ENCODE data around the gene ADO. TPM values are rescaled to one million over a fixed set of nuclear protein-coding genes. Genes with fewer than 3 reads are reported as not detected.

The ADO gene
- total and polyA plus RNA-seq, 2 donors (not counting 1 experiment from before 2014, with no cell fraction given): 13.2 to 20.6 TPM

DNA sequence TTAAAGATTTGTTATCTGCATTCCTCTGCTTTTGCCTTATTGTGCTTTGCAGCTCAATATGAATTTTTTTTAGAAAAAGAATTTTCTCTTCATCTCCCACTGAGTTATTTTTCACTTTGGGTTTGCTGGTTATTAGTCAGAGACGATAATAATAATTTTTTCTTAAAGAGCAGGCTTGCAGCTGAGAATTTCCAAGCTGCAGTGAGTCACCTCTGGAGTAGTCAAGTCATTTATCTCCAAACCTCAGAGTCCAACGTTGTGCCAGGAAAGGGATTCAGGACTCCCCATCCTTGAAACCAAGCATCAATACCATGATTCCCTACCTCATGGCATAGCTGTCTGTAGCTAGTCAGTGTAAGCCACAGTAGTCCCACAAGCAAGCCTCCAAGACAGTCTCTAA, 26.8 kb downstream of the ADO start:
- H3K9me3 ChIP-seq (ENCODE audit: control insufficient read depth, insufficient read depth, low read depth, low read length): no peaks in the 10 kb centered on the region
- no peaks in the 10 kb centered on the region for H3K27me3 ChIP-seq (ENCODE audit: control insufficient read depth, insufficient read depth, low read length)
- no peak overlapping the region for H3K4me2 ChIP-seq (ENCODE audit: extremely low read depth, insufficient read depth, low read length)
- peaks cover 5% of the 10 kb centered on the region for H3K4me1 ChIP-seq (ENCODE audit: control insufficient read depth, extremely low read depth, insufficient read depth, low read length)
- H3K4me3 ChIP-seq (replicated peaks in 1 of 4; ENCODE audit: control extremely low read depth in 1 of 4, insufficient read depth in 1 of 4, low read depth in 3 of 4, low read length in 4 of 4): no peak overlapping the region
- H4K20me1 ChIP-seq (ENCODE audit: control insufficient read depth, extremely low read depth, insufficient read depth, low read length): no peaks in the 10 kb centered on the region
- H3K9ac ChIP-seq (ENCODE audit: insufficient read depth, low read length): no peak overlapping the region
- H3K36me3 ChIP-seq (ENCODE audit: control insufficient read depth, insufficient read depth, low read length): no peaks in the 10 kb centered on the region
- H2AFZ ChIP-seq (ENCODE audit: low read length): no peak overlapping the region
- no peaks in the 10 kb centered on the region for H3K79me2 ChIP-seq (ENCODE audit: control insufficient read depth, insufficient read depth, low read length)
- no peak overlapping the region for H3K27ac ChIP-seq (ENCODE audit: insufficient read depth, low read length)
- TF ChIP-seq EZH2 (IDR thresholded peaks at IDR 0.05; ENCODE audit: low read length, missing control alignments): no peak
- TF ChIP-seq, protein P1, sequence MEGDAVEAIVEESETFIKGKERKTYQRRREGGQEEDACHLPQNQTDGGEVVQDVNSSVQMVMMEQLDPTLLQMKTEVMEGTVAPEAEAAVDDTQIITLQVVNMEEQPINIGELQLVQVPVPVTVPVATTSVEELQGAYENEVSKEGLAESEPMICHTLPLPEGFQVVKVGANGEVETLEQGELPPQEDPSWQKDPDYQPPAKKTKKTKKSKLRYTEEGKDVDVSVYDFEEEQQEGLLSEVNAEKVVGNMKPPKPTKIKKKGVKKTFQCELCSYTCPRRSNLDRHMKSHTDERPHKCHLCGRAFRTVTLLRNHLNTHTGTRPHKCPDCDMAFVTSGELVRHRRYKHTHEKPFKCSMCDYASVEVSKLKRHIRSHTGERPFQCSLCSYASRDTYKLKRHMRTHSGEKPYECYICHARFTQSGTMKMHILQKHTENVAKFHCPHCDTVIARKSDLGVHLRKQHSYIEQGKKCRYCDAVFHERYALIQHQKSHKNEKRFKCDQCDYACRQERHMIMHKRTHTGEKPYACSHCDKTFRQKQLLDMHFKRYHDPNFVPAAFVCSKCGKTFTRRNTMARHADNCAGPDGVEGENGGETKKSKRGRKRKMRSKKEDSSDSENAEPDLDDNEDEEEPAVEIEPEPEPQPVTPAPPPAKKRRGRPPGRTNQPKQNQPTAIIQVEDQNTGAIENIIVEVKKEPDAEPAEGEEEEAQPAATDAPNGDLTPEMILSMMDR (conservative IDR thresholded peaks at IDR 0.05 in 1 of 2, IDR thresholded peaks at IDR 0.05 in 1 of 2; ENCODE audit: low read depth in 1 of 2, low read length in 2 of 2): no peak
- peak; percentile 67 to 99 for DNase-seq (ENCODE audit: low read depth in 2 of 2)

- no peak overlapping the region for H3K9ac ChIP-seq (ENCODE audit: insufficient read depth, low read length)
- TF ChIP-seq EZH2 (IDR thresholded peaks at IDR 0.05; ENCODE audit: low read length, missing control alignments): no peak
- TF ChIP-seq, protein P1 (conservative IDR thresholded peaks at IDR 0.05 in 1 of 2, IDR thresholded peaks at IDR 0.05 in 1 of 2; ENCODE audit: low read depth in 1 of 2, low read length in 2 of 2): no peak
- H3K4me3 ChIP-seq (replicated peaks in 1 of 4; ENCODE audit: control extremely low read depth in 1 of 4, insufficient read depth in 1 of 4, low read depth in 3 of 4, low read length in 4 of 4): no peak overlapping the region
- no peaks in the 10 kb centered on the region for H3K4me1 ChIP-seq (ENCODE audit: control insufficient read depth, extremely low read depth, insufficient read depth, low read length)
- DNase-seq (ENCODE audit: low read depth in 2 of 2): no peak
- no peaks in the 10 kb centered on the region for H3K36me3 ChIP-seq (ENCODE audit: control insufficient read depth, insufficient read depth, low read length)
- H3K27me3 ChIP-seq (ENCODE audit: control insufficient read depth, insufficient read depth, low read length): peaks cover 2% of the 10 kb centered on the region
- no peaks in the 10 kb centered on the region for H3K79me2 ChIP-seq (ENCODE audit: control insufficient read depth, insufficient read depth, low read length)
- H2AFZ ChIP-seq (ENCODE audit: low read length): no peak overlapping the region
- H3K4me2 ChIP-seq (ENCODE audit: extremely low read depth, insufficient read depth, low read length): no peak overlapping the region
- H3K27ac ChIP-seq (ENCODE audit: insufficient read depth, low read length): no peak overlapping the region
- H4K20me1 ChIP-seq (ENCODE audit: control insufficient read depth, extremely low read depth, insufficient read depth, low read length): no peaks in the 10 kb centered on the region
- H3K9me3 ChIP-seq (ENCODE audit: control insufficient read depth, insufficient read depth, low read depth, low read length): no peaks in the 10 kb centered on the region
Measured at GRCh38 chr10:62839590-62839989, 35.1 kb downstream of the ADO start.

GRCh38 chr10:62842983-62843382, 38.5 kb downstream of the ADO start:
- no peak for TF ChIP-seq EZH2 (IDR thresholded peaks at IDR 0.05; ENCODE audit: low read length, missing control alignments)
- TF ChIP-seq, protein P1 (conservative IDR thresholded peaks at IDR 0.05 in 1 of 2, IDR thresholded peaks at IDR 0.05 in 1 of 2; ENCODE audit: low read depth in 1 of 2, low read length in 2 of 2): no peak
- no peaks in the 10 kb centered on the region for H3K9me3 ChIP-seq (ENCODE audit: control insufficient read depth, insufficient read depth, low read depth, low read length)
- no peaks in the 10 kb centered on the region for H3K79me2 ChIP-seq (ENCODE audit: control insufficient read depth, insufficient read depth, low read length)
- no peak overlapping the region for H3K4me2 ChIP-seq (ENCODE audit: extremely low read depth, insufficient read depth, low read length)
- H2AFZ ChIP-seq (ENCODE audit: low read length): no peak overlapping the region
- no peak overlapping the region for H3K9ac ChIP-seq (ENCODE audit: insufficient read depth, low read length)
- no peaks in the 10 kb centered on the region for H3K36me3 ChIP-seq (ENCODE audit: control insufficient read depth, insufficient read depth, low read length)
- no peak for DNase-seq (ENCODE audit: low read depth in 2 of 2)
- no peaks in the 10 kb centered on the region for H4K20me1 ChIP-seq (ENCODE audit: control insufficient read depth, extremely low read depth, insufficient read depth, low read length)
- peaks cover 2% of the 10 kb centered on the region for H3K27me3 ChIP-seq (ENCODE audit: control insufficient read depth, insufficient read depth, low read length)
- no peak overlapping the region for H3K4me3 ChIP-seq (replicated peaks in 1 of 4; ENCODE audit: control extremely low read depth in 1 of 4, insufficient read depth in 1 of 4, low read depth in 3 of 4, low read length in 4 of 4)
- no peak overlapping the region for H3K27ac ChIP-seq (ENCODE audit: insufficient read depth, low read length)
- no peaks in the 10 kb centered on the region for H3K4me1 ChIP-seq (ENCODE audit: control insufficient read depth, extremely low read depth, insufficient read depth, low read length)
